ENCODE data around the gene EN1.

EN1 gene

GRCh38 chr2:118855451-118856279 is 8.2 kb upstream of the EN1 start:
- peak; percentile 99 for DNase-seq (ENCODE audit: low spot score)

- peak; percentile 18 for DNase-seq (ENCODE audit: low spot score)
Measured at GRCh38 chr2:118854507-118855345, 7.3 kb upstream of the EN1 start.

GRCh38 chr2:118853651-118854291 is 6.3 kb upstream of the EN1 start:
- peak; percentile 17 for DNase-seq (ENCODE audit: low spot score)

GRCh38 chr2:118853129-118853640 is 5.7 kb upstream of the EN1 start:
- no peak for DNase-seq (ENCODE audit: low spot score)

GRCh38 chr2:118852605-118853128 is 5.2 kb upstream of the EN1 start:
- DNase-seq (ENCODE audit: low spot score) = no peak

- DNase-seq (ENCODE audit: low spot score) = no peak
Measured at GRCh38 chr2:118851650-118852049, 4.2 kb upstream of the EN1 start.

- DNase-seq (ENCODE audit: low spot score) = no peak
Measured at GRCh38 chr2:118850901-118851415, 3.5 kb upstream of the EN1 start.

GRCh38 chr2:118850168-118850900 is 2.9 kb upstream of the EN1 start:
- no peak for DNase-seq (ENCODE audit: low spot score)

GRCh38 chr2:118849226-118850167 is 2.0 kb upstream of the EN1 start:
- DNase-seq (ENCODE audit: low spot score) = no peak

- no peak for DNase-seq (ENCODE audit: low spot score)
Measured at GRCh38 chr2:118848381-118849225, 1.2 kb upstream of the EN1 start.

GRCh38 chr2:118847762-118848172 is 319 bp upstream of the EN1 start:
- DNase-seq (ENCODE audit: low spot score) = no peak

- no peak for DNase-seq (ENCODE audit: low spot score)
Measured at GRCh38 chr2:118846442-118846952, 951 bp downstream of the EN1 start.

GRCh38 chr2:118845522-118846441 is 1.7 kb downstream of the EN1 start:
- DNase-seq (ENCODE audit: low spot score) = no peak

GRCh38 chr2:118845005-118845521 is 2.4 kb downstream of the EN1 start:
- DNase-seq (ENCODE audit: low spot score) = no peak

GRCh38 chr2:118844261-118845004 is 3.0 kb downstream of the EN1 start:
- DNase-seq (ENCODE audit: low spot score) = no peak

- no peak for DNase-seq (ENCODE audit: low spot score)
Measured at GRCh38 chr2:118843483-118844132, 3.8 kb downstream of the EN1 start.
